GM12864 (cell line): Measurements from ENCODE around the gene CPT2.

Experiments
- DNase-seq: peaks from one replicate; pipeline ENCODE4 v3.0.0-alpha.2; 2011; ENCODE audit warnings: low read depth
- H3K4me3 ChIP-seq: 2 replicates; pipeline ENCODE4 v1.5.1; 2011; ENCODE audit warnings: mild to moderate bottlenecking, low read depth, low read length, control low read depth
- TF ChIP-seq, protein P1 (sequence below): IDR thresholded peaks from 2 replicates; pipeline ENCODE4 v1.5.1; 2011; ENCODE audit warnings: low read depth, mild to moderate bottlenecking, moderate library complexity, low read length, control low read depth, inconsistent platforms; ENCODE audit errors: missing control alignments

Gene CPT2

DNA sequence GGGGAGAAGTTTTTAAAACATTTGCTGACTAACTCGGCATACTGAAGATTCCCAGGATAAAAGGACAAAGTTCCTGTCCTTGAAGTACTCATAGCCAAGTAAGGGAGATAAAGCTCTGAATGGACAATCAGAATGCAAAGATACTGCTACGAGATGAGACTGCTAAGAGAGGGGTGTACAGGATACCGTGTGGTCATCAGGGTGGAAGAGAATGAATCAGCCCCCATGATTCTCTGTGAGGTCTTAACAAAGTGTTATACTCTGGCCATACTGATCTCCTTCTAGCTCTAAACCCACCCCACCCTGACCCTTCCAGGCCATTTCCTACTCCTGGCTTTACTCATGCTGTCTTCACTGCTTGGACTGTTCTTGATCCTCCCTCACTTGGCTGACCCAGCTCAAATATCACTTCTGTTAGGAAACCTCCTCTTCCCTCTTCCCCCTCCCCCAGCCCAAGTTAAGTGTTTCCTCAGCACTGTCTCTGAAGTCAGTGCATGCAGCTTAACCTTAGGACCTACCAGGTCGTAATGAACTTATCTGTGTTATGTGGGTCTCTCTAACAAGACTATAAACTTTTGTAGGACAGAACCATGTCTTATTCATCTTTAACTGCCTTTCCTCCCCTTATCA lies 57.5 kb downstream of the CPT2 start:
- DNase-seq, result no peak
- TF ChIP-seq, protein P1, sequence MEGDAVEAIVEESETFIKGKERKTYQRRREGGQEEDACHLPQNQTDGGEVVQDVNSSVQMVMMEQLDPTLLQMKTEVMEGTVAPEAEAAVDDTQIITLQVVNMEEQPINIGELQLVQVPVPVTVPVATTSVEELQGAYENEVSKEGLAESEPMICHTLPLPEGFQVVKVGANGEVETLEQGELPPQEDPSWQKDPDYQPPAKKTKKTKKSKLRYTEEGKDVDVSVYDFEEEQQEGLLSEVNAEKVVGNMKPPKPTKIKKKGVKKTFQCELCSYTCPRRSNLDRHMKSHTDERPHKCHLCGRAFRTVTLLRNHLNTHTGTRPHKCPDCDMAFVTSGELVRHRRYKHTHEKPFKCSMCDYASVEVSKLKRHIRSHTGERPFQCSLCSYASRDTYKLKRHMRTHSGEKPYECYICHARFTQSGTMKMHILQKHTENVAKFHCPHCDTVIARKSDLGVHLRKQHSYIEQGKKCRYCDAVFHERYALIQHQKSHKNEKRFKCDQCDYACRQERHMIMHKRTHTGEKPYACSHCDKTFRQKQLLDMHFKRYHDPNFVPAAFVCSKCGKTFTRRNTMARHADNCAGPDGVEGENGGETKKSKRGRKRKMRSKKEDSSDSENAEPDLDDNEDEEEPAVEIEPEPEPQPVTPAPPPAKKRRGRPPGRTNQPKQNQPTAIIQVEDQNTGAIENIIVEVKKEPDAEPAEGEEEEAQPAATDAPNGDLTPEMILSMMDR, result no peak
- no peak overlapping the region for H3K4me3 ChIP-seq

DNA sequence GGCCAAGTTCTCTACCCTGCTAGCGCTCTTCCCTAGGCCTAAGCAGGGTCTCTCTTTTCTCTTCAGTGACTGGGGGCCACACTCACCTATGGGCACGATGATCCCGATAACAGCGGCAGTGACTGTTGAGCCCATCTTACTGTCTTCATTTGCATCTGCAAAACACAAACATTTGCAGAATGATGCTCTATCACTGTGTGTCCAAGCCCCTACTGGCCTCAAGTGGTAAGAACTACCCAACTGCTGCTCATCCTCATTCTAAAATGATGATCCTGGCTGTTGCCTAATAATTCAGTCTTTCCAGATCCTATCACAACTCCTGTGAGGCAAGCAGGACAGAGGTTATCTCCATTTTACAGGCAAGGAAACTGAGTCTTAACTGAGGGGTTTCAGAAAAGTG lies 58.4 kb downstream of the CPT2 start:
- no peak overlapping the region for H3K4me3 ChIP-seq
- TF ChIP-seq, protein P1, result peak; percentile 33
- DNase-seq, result no peak

DNA sequence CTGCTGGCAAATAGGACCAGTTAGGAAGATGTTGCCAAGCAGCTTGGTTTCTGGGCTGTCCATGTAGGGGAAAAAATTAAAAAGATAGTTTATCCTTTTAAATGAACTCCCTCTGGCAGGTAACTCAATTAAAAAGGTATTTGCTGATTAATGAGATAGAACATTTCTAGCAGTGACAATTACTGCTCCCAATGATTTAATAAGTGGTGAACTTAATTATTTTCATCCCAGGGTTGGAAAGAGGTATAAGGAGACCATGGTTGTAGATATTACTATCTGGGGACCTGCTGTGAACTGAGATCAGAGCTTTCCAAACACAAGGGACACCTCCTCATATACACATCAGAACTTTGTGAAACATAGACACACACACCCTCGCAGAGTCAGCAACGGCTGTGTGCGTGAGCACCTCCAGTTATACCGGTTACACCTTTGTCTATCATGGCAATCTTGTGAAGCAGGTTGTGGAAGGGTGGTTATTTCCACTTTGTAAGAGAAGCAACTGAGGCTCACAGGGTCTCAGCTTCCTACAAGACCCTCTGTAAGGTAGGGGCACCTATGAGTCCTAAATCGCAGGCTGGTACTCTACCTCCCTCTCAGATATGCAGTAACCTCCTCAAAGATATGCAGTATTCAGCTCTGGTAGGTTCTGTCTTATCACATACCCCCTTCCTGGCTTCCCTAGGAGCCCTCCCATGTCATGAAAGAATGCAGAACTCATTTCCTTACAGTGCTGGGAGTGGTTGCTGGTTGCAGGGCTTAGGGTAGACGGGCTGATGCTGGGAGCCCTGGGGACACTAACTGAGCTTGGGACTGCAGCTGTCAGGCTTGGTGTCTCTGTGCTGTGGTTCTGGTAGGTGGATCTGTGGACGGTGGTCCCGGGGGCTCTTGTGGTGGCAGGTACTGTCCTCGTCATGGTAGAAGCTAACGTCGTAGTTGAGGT lies 60.2 kb downstream of the CPT2 start:
- no peak overlapping the region for H3K4me3 ChIP-seq
- DNase-seq, result no peak
- TF ChIP-seq, protein P1, result no peak

DNA sequence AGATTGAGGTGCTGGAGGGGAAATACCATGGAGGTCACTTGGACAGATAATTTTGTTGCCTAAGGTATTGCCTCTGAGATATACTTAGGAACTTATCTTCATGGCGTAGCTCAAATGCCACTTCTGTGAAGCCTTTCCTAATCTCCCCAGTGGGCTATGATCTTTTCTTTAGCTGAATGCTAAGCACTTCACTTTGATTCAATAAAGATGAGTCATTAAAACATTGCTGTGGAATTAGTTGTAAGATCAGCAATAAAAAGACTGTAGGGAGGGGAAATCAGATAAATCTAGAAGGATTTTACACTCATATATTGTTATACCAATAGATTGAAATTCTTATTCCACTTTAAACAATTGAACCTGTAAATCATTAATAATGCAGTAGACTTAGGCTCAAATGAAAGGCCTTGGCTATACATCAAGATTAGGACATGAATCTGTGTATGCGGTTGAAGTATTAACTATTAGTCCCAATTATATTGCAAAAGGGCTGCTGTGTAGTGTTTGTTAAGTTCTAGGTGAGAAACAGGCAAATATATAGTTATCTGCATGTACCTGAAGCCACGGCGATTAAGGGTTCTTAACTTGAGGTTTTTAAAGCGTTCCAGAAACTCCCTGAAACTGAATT lies 60.9 kb downstream of the CPT2 start:
- TF ChIP-seq, protein P1, result no peak
- no peak for DNase-seq

DNA sequence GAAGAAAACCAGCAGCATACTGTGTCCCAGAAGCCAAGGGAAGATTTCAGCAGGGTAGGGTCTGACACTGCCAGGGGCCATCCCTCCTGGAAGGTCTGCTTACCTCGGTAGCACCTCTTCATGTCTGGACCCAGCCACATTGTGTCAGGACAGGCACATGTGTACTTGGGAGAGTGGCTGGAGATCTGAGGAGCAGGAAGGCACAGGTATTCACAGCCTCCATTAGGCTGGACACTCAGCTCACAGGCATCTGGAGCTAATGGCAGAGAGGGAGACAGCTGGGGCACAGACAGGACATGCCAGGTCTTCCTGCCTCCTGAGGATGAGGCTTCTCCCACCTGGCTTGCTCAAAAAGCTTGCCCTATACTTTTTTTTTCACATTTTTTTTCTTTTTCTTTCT lies 61.6 kb downstream of the CPT2 start:
- TF ChIP-seq, protein P1, result no peak
- no peak for DNase-seq
- H3K4me3 ChIP-seq, result no peak overlapping the region

More for the DNA sequence above, 60.9 kb downstream of the CPT2 start:
- no peak overlapping the region for H3K4me3 ChIP-seq

DNA sequence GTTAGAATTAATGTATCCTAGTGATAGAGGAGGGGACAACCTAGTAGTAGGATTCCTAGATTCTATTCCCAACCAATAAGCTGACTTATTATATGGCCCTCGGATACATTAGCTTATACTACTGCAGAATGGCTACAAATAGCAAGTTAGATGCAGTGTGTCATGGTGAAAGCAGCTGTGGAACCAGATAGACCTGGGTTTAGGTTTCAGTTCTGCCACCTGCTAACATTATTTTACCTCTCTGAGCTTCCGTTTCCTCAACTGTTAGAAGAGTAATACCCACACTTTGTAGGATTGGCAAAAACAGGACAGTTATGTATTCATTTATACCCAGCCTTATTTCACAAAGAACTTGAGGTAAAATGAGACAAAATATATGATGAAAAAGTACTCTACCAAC lies 63.3 kb downstream of the CPT2 start:
- peak; percentile 26 for DNase-seq
- no peak overlapping the region for H3K4me3 ChIP-seq
- TF ChIP-seq, protein P1, result no peak
